C4-2B (cell line): ENCODE measurements around the gene ANXA2R.
"Not testable (repeated sequence)": the region's sequence is repeated elsewhere in the genome, so short reads cannot be mapped to it uniquely, and the experiment has no call there.

Experiments used
- H3K27ac ChIP-seq: fragments of 450-650 bp; 2 replicates; pipeline ENCODE4 v1.5.1; 2017
- ZFX ChIP-seq: fragments of 450-650 bp; IDR thresholded peaks from 2 replicates; pipeline ENCODE4 v1.6.1; 2017
- TF ChIP-seq, protein P1 (sequence below): fragments of 450-650 bp; conservative IDR thresholded peaks from 2 replicates; pipeline ENCODE4 v1.5.1; 2017; ENCODE audit warnings: mild to moderate bottlenecking

The ANXA2R gene

DNA sequence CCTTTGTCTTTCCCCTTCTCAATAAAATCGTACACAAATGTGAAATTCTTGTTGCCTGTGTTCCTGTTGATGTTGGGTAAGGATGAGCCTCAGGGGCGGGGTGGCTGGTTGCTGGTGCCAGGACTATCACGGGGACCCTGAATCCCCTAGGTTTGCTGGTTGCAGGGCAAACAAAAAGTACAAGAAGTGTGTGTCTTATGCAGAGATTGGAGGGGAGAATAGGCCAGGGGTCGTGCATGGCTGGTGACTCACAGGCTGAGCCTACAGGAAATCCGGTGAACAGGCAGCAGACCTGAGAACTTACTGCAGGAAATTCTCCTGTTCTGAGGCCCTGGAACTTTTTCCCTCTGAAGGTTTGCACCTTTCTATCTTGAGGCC, 5.5 kb downstream of the ANXA2R start:
- no peak overlapping the region for H3K27ac ChIP-seq
- TF ChIP-seq, protein P1, sequence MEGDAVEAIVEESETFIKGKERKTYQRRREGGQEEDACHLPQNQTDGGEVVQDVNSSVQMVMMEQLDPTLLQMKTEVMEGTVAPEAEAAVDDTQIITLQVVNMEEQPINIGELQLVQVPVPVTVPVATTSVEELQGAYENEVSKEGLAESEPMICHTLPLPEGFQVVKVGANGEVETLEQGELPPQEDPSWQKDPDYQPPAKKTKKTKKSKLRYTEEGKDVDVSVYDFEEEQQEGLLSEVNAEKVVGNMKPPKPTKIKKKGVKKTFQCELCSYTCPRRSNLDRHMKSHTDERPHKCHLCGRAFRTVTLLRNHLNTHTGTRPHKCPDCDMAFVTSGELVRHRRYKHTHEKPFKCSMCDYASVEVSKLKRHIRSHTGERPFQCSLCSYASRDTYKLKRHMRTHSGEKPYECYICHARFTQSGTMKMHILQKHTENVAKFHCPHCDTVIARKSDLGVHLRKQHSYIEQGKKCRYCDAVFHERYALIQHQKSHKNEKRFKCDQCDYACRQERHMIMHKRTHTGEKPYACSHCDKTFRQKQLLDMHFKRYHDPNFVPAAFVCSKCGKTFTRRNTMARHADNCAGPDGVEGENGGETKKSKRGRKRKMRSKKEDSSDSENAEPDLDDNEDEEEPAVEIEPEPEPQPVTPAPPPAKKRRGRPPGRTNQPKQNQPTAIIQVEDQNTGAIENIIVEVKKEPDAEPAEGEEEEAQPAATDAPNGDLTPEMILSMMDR, result no peak
- no peak for TF ChIP-seq ZFX

DNA sequence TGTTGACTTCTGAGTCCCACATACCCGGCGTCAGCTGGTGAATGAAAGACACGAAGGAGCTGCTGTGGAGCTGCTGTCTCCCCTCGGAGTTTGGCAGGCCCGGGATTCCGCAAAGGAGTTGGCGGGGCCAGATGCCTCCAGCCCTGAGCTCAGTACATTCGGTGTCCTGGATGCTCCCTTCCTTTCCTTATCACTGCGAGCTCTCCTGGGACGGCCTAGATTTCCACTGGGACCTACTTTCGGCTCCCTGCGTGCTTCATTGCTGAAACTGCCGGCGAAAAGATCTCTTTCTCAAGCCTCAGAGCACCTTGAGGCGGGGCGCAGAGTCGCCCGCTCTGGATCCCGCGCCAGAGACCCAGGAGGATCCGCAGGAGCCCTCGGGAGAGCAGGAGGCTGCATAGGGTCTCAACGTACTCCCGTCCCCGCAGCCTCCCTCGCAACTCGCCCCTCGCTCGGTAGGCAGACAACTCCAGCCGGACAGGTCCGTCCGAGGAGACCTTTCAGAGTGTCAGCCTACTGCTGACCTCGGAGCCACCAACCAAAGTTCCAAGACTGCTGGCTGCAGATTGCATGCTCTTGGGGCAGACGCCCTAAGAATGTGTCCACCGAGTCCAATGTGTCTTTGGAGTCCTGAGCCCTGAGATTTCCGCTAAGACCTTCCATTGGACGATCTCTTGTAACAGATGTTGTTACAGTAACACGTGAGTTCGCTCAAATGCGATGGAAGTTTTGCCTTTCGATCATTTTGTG, 6.1 kb downstream of the ANXA2R start:
- no peak for TF ChIP-seq ZFX
- TF ChIP-seq, protein P1, result no peak
- H3K27ac ChIP-seq, result no peak overlapping the region

DNA sequence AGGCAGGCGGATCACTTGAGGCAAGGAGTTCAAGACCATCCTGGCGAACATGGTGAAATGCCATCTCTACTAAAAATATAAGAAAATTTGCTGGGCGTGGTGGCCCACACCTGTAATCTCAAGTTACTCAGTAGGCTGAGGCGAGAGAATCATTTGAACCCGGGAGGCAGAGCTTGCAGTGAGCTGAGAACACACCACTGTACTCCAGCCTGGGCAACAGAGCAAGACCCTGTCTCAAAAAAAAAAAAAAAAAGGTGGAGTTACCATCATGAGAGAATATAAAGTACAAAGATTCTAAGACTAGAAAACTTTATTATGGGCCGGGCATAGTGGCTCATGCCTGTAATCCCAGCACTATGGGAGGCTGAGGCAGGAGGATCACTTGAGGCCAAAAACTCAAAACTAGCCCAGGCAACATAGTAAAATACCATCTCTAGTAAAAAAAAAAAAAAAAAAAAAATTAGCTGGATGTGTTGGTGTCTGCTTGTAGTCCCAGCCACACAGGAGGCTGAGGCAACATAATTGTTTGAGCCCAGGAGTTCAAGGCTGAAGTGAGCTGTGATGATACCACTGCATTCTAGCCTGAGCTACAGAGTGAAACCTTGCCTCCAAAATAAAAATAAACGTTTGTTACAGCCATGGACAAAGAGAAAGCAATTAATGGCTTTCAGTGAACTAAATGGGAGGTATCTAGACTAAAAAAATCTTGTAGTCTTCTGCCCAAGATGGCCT, 12.9 kb downstream of the ANXA2R start:
- TF ChIP-seq, protein P1, result no peak
- no peak for TF ChIP-seq ZFX
- H3K27ac ChIP-seq, result no peak overlapping the region

DNA sequence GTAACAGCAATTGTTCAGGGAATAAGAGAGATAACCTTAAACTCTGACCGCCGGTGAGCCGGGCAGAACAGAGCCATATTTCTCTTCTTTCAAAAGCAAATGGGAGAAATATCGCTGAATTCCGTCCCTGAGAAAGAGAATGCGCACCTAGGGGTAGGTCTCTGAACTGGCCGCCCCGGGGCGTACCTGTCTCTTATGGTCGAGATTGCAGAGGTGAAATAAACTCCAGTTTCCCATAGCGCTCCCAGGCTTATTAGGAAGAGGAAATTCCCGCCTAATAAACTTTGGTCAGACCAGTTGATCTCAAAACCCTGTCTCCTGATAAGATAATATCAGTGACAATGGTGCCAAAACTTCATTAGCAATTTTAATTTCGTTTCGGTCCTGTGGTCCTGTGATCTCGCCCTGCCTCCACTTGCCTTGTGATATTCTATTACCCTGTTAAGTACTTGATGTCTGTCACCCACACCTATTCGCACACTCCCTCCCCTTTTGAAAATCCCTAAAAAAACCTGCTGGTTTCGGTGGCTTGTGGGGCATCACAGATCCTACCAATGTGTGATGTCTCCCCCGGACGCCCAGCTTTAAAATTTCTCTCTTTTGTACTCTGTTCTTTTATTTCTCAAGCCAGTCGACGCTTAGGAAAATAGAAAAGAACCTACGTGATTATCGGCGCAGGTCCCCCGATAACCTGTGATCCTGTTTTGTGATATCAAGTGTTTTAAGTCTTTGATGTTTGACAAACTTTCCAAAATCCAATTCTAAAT, 14.8 kb downstream of the ANXA2R start:
- not testable (repeated sequence) for H3K27ac ChIP-seq

DNA sequence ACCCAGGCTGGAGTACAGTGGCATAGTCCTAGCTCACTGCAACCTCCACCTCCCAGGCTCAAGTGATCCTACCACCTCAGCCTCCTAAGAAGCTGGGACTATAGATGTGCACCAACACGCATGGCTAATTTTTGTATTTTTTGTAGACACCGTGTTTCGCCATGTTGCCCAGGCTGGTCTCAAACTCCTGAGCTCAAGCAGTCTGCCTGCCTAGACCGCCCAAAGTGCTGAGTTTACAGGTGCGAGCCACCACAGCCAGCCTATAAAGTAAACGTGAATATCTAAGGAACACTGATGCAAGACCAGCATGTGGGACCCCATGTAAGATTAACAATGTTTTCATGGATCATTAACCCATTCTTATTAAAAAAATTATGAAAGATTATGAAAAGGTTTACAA, 15.9 kb downstream of the ANXA2R start:
- TF ChIP-seq ZFX, result no peak
- H3K27ac ChIP-seq, result no peak overlapping the region

DNA sequence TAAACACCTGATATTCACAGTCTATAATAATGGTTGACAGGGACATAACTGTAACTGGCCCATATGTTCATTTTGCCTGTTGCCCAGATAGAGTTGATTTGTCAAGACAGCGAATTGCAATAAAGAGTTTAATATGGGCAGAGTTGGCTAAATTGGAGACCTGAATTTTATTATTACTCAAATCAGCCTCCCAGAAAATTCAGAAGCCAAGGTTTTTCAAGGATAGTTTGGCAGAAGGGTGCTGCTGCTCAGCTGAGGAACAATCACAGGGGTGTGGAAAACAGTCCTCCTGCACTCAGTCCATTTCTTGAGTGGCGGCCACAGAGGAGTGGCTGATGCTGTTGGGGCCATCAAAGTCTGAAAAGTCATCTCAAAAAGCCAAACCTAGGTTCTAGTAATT, 19.0 kb downstream of the ANXA2R start:
- TF ChIP-seq, protein P1, result no peak
- TF ChIP-seq ZFX, result no peak
- H3K27ac ChIP-seq, result no peak overlapping the region

DNA sequence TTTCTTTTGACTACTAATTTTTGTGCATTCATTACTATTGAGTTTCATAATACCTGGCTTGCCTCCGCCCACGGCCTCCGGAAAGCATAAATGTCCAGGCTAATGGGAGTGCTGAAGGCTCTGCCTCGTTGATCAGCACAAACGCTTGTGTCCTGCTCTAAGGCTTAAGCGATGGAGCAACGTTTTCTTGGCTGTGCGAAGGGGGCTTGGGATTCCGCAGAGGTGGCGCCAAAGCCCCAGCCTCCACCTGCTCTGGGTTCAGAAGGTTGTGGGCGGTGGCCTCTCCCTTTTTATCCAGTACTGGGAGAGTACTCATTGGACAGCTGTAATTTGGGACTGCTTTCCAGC, 19.7 kb downstream of the ANXA2R start:
- TF ChIP-seq ZFX, result no peak
- TF ChIP-seq, protein P1, result no peak
- no peak overlapping the region for H3K27ac ChIP-seq

DNA sequence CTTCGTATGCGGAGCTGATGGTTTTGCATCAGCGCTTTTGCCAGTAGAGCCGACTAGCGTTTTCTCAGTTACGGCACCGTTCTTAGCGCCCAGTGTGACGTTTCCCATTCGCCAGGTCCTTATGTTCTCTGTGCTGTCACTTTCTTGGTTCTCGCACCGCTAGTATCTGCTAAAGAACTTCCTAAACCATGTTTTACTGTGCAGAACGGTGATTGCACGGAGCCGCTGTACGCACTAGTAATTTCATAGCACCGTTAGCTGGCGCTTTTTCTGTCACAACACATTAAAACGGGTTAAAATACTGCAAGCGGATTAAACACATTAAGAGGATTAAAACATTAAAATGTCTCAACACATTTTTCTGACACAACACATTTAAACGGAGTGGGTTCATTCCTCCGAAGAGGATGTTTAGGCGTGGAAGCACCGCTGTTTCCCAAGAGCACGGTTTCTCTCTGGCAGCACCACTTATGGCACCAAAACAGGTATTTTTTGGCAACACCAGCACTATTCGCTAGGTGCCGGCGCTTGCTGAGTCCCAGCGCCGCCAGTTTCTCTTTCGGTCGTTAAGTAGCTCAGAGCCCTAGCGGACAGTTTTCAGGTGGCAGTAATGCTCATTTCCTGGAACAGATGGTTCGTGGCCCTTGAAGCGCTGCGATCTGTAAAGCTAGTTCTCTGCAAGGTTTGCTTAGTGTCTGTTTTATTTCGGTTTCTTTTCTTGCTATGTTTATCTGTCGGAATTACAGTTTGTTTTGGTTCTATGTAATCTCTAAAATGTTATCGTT, 20.3 kb downstream of the ANXA2R start:
- H3K27ac ChIP-seq, result no peak overlapping the region
- TF ChIP-seq, protein P1, result no peak
- no peak for TF ChIP-seq ZFX
